Stomach (tissue), 9 donors: Measurements from ENCODE around the gene KCNQ1. TPM values are rescaled to one million over a fixed set of nuclear protein-coding genes. Genes with fewer than 3 reads are reported as not detected.

Source experiments
- DNase-seq, 2 donors: peaks; one replicate each; pipeline versions ENCODE4 v3.0.0 to v3.0.0-alpha.2; 2013 to 2019
- H3K27ac ChIP-seq, 5 donors: fragments of 200-600 bp in 4 of 5; sonication (generic) in 4 of 5; one replicate each; pipeline ENCODE4 v1.5.1; 2013 to 2019; ENCODE audit warnings: mild to moderate bottlenecking in 1 of 5, moderate library complexity in 1 of 5
- H3K27me3 ChIP-seq, 3 donors: fragments of 200-600 bp; sonication (generic); one replicate each; pipeline ENCODE4 v1.5.1; 2017 to 2019; ENCODE audit warnings: mixed run types in 1 of 3
- H3K36me3 ChIP-seq, 4 donors: fragments of 200-600 bp; sonication (generic); 1 replicate in 3 of 4; 2 replicates in 1 of 4; pipeline ENCODE4 v1.5.1; 2016 to 2019
- H3K4me1 ChIP-seq, 4 donors: fragments of 200-600 bp; sonication (generic); one replicate each; pipeline ENCODE4 v1.5.1; 2016 to 2019
- H3K4me3 ChIP-seq, 4 donors: fragments of 200-600 bp; sonication (generic) in 3 of 4; one replicate each; pipeline ENCODE4 v1.5.1; 2016 to 2019; ENCODE audit warnings: mild to moderate bottlenecking in 1 of 4
- H3K9me3 ChIP-seq, 4 donors: fragments of 200-600 bp; sonication (generic); one replicate each; pipeline ENCODE4 v1.5.1; 2016 to 2019
- EP300 ChIP-seq: sonication (generic); formaldehyde crosslinking; IDR thresholded peaks from one replicate; pipeline ENCODE4 v1.6.1; 2017; ENCODE audit warnings: antibody characterized with exemption
- POLR2A ChIP-seq, 4 donors: fragments of 450-650 bp; IDR thresholded peaks; one replicate each; pipeline ENCODE4 v1.6.1; 2016; ENCODE audit warnings: antibody characterized with exemption in 4 of 4, control low read depth in 2 of 4, mild to moderate bottlenecking in 1 of 4, moderate library complexity in 1 of 4
- POLR2AphosphoS5 ChIP-seq, 3 donors: sonication (generic); formaldehyde crosslinking; IDR thresholded peaks; one replicate each; pipeline ENCODE4 v1.6.1; 2016; ENCODE audit warnings: antibody characterized with exemption in 3 of 3
- WGBS, 5 donors: extraction: QIAGEN DNeasy Blood & Tissue Kit in 3 of 5; methylation state at CpG; one replicate each; pipeline versions ENCODE4 v1.1.5 to v1.1.7; 2013 to 2018; 5-methylcytosine and 5-hydroxymethylcytosine counted together
- intact Hi-C: fragments of 100-400 bp; cut with DNase I; formaldehyde crosslinking; loops from one replicate; pipeline ENCODE4 v1.15.1; 2023; ENCODE audit warnings: low total_unique reads
- polyA plus RNA-seq, 3 donors: library from polyadenylated mRNA; stranded (reverse); fragments of 200-250 nt; gene quantifications; one replicate each; pipeline ENCODE4 v1.2.3, GENCODE V29; 2013
- total RNA-seq, 5 donors: library from RNA; depleted of rRNA; stranded (reverse); fragments of >200 nt; gene quantifications; one replicate each; pipeline versions ENCODE4 v1.1.0 to v1.2.3, GENCODE V29; 2014 to 2016
- TF ChIP-seq, protein P1 (sequence below), 7 experiments: fragments of 450-650 bp in 4 of 7; fragments of 200-600 bp in 3 of 7; sonication (generic) in 3 of 7; IDR thresholded peaks; one replicate each; pipeline ENCODE4 v1.5.1; 2016 to 2019; ENCODE audit warnings: antibody characterized with exemption in 7 of 7, control low read depth in 2 of 7, mild to moderate bottlenecking in 1 of 7
- donor health status: healthy with polysubstance abuse.
- donor health status: Bipolar disorder and iron deficiency.
- donor health status: healthy.

KCNQ1 gene
- total and polyA plus RNA-seq, 8 donors = 12.1 to 155 (median 49.0) TPM

DNA sequence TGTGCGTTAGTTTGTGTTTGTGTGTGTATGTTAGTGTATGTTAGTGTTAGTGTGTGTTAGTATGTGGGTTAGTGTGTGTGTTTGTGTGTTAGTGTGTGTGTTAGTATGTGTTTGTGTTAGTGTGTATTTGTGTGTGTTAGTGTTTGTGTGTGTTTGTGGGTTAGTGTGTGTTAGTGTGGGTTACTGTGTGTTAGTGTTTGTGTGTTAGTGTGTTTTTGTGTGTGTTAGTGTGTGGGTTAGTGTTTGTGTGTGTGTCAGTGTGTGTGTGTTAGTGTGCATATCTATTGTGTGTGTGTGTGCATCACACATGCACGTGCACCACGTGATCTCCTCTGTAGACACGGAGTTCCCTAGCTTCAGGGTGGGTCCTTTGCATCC lies 139.6 kb downstream of the KCNQ1 start:
- TF ChIP-seq POLR2A (IDR thresholded peaks at IDR 0.05) (peak in 1 of 4 donors; percentile 8), POLR2AphosphoS5 (IDR thresholded peaks at IDR 0.05) (no peak)

DNA sequence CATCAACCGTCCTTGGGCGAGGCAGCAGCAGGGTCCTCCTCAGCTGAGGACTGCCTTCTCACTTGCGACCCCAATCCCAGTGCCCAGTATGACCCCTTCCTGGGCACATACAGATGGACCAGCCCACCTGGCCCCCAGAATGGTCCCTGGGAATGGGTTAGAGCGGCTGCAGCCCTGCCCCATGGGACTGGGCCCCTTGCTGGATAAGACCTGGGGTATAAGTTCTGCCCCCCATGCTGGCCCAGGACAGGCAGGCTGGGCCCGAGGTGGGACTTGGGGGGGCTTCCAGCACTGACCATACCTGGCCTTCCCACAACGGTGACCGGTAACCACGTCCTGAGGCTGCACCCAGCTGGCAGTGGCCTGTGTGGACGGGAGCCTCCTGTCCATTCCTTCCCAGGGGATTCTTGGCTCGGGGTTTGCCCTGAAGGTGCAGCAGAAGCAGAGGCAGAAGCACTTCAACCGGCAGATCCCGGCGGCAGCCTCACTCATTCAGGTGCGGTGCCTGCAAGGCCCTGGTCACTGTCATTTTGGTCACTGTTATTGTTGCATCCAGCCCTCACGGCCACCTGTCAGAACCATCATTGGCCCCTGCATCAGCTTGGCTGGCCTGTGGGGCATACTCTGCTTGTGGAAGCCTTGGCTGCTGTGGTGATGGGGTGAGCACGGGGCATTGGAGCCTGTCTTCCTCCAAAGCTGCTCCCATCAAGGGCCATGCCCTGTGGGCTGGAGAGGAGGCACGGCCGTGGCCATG lies 140.2 kb downstream of the KCNQ1 start:
- H3K36me3 ChIP-seq = peaks cover 0 to 41% (median 29%) of the 10 kb centered on the region in 4 donors
- intact Hi-C loops = no loop called here
- H3K27ac ChIP-seq = no peak overlapping the region
- DNase-seq = peak; percentile 1 to 24
- TF ChIP-seq POLR2A (IDR thresholded peaks at IDR 0.05) (no peak), EP300 (no peak), POLR2AphosphoS5 (IDR thresholded peaks at IDR 0.05) (no peak)
- TF ChIP-seq, protein P1, sequence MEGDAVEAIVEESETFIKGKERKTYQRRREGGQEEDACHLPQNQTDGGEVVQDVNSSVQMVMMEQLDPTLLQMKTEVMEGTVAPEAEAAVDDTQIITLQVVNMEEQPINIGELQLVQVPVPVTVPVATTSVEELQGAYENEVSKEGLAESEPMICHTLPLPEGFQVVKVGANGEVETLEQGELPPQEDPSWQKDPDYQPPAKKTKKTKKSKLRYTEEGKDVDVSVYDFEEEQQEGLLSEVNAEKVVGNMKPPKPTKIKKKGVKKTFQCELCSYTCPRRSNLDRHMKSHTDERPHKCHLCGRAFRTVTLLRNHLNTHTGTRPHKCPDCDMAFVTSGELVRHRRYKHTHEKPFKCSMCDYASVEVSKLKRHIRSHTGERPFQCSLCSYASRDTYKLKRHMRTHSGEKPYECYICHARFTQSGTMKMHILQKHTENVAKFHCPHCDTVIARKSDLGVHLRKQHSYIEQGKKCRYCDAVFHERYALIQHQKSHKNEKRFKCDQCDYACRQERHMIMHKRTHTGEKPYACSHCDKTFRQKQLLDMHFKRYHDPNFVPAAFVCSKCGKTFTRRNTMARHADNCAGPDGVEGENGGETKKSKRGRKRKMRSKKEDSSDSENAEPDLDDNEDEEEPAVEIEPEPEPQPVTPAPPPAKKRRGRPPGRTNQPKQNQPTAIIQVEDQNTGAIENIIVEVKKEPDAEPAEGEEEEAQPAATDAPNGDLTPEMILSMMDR (IDR thresholded peaks at IDR 0.05) = no peak
- no peaks in the 10 kb centered on the region for H3K27me3 ChIP-seq
- H3K4me1 ChIP-seq = no peaks in the 10 kb centered on the region
- no peaks in the 10 kb centered on the region for H3K9me3 ChIP-seq
- 85 to 96% (median 93%) methylated on average over 10 to 18 of the region's 18 CpGs for WGBS, 5 donors
- no peak overlapping the region for H3K4me3 ChIP-seq

More for the DNA sequence above, 139.6 kb downstream of the KCNQ1 start:
- Histone ChIP-seq H3K9me3 (no peaks in the 10 kb centered on the region), H3K27ac (no peak overlapping the region), H3K27me3 (no peaks in the 10 kb centered on the region), H3K36me3 (peaks cover 0 to 35% (median 24%) of the 10 kb centered on the region in 4 donors), H3K4me3 (no peak overlapping the region), H3K4me1 (no peaks in the 10 kb centered on the region)
- intact Hi-C loops = no loop called here
- WGBS, 5 donors = 70 to 96% (median 91%) methylated on average over 4 of the region's 4 CpGs
- no peak for DNase-seq

DNA sequence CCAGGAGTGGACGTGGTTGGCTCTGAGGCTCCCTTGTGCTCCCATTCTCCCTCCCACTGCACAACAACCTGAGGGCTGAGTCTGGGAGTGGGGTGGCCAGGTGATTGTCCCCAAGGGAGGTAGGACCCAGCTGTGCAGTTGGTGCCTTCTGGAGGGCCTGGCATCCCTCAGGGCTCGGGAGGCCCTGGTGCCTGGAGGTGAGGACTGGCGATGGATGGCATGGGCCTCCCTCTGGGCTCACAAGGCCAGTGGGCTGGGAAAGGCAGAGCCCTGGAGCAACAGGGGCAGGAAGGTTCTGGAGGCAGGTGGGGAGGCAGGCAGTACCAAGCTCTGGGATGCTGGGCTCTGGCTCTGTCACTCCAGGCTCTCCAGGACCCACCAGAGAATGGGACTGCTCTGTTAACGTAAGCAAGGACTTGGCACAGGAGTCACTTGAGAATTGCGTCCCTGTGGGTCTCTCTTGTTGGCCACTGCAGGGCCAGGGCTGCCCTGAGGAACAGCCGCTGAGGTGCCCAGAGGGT lies 140.8 kb downstream of the KCNQ1 start:
- TF ChIP-seq POLR2AphosphoS5 (IDR thresholded peaks at IDR 0.05) (no peak), EP300 (no peak), POLR2A (IDR thresholded peaks at IDR 0.05) (no peak)
- TF ChIP-seq, protein P1 (IDR thresholded peaks at IDR 0.05) = no peak
- peak; percentile 0 to 20 for DNase-seq
- Histone ChIP-seq H3K9me3 (no peaks in the 10 kb centered on the region), H3K27ac (no peak overlapping the region), H3K4me1 (no peaks in the 10 kb centered on the region), H3K27me3 (no peaks in the 10 kb centered on the region), H3K4me3 (no peak overlapping the region), H3K36me3 (peaks cover 0 to 47% (median 36%) of the 10 kb centered on the region in 4 donors)
- 93 to 98% (median 93%) methylated on average over 3 to 6 of the region's 6 CpGs for WGBS, 5 donors
- intact Hi-C loops = no loop called here

DNA sequence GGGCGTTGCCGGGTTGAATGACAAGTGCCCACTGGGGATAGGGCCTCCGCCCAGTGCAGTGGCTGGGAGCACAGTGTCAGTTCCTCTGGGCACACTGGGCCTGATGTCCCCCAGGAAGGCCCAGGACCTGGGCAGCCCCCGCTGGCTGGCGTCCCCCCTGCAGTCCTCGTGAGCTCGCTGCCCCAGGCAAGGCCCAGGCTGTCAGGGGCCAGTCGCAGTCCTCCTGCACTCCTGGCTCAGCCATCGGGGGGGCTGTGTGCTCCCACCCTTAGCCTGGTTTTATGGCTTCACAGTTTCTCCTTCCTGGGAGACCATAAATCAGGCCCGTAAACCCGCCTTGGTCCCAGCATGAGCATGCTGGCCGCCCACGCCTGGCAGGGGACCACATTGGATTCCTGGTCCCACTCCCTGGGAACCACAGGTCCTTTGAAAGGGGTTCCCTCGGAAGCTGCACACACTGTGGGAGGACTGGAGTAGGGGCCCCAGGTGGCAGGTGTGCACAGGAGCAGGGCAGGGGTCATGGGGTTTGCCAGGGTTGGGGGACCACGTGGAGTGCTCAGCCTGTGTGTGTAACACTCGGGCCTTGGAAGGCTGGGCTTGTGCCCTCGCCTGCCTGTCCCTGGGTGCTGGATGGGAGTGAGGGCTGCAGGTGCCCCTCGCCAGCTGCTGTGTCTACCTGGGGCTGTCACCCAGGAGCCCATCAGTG lies 141.4 kb downstream of the KCNQ1 start:
- TF ChIP-seq EP300 (no peak), POLR2A (IDR thresholded peaks at IDR 0.05) (no peak), POLR2AphosphoS5 (IDR thresholded peaks at IDR 0.05) (no peak)
- TF ChIP-seq, protein P1 (IDR thresholded peaks at IDR 0.05) = no peak
- Histone ChIP-seq H3K9me3 (no peaks in the 10 kb centered on the region), H3K27me3 (no peaks in the 10 kb centered on the region), H3K4me3 (no peak overlapping the region), H3K4me1 (no peaks in the 10 kb centered on the region), H3K27ac (no peak overlapping the region), H3K36me3 (peaks cover 0 to 53% (median 42%) of the 10 kb centered on the region in 4 donors)
- intact Hi-C loops = no loop called here
- DNase-seq = peak; percentile 4 to 13
- WGBS, 5 donors = 88 to 96% (median 94%) methylated on average over 9 to 18 of the region's 18 CpGs
